ENCODE data around the gene BACH2.
A peak's percentile ranks its signal among the peaks of the same experiment; 100 is the strongest.

BACH2 gene

DNA sequence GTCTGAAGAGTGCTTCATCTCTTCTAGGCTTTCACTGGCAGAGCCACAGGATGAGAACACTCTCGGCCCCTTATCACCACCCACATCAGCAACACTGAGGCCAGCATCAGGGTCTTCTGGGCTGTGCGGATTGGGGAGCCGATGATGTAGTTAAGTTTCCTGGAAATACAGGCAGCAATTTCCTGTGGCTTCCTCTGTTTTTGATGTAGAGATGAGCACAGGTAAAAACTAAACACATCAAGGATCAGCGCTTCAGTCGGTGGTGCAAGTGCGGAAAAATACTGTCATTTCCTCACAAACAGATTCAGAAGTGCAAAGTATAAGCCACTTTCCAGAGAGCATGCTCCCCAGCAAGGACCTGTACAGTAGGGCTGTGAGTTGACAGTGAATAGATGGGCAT, 62.6 kb downstream of the BACH2 start:
- peaks cover 9% of the 10 kb centered on the region for H3K4me1 ChIP-seq (ENCODE audit: control insufficient read depth, insufficient read depth, low read length, poor library complexity, severe bottlenecking)
- H3K4me3 ChIP-seq (ENCODE audit: extremely low read depth, insufficient read depth, low read length, poor library complexity, severe bottlenecking), result no peak overlapping the region
- no peaks in the 10 kb centered on the region for H3K9me3 ChIP-seq (ENCODE audit: control insufficient read depth, low read length)
- no peak overlapping the region for H3K27ac ChIP-seq (ENCODE audit: low read depth, low read length, severe bottlenecking)
- H3K36me3 ChIP-seq (ENCODE audit: control insufficient read depth, insufficient read depth, low read length), result no peaks in the 10 kb centered on the region
- WGBS, 2 experiments (ENCODE audit: insufficient coverage in 2 of 2), result 88% methylated on average over 3 of the region's 6 CpGs; no CpG with 5 or more reads in 1 of the 2 experiments

DNA sequence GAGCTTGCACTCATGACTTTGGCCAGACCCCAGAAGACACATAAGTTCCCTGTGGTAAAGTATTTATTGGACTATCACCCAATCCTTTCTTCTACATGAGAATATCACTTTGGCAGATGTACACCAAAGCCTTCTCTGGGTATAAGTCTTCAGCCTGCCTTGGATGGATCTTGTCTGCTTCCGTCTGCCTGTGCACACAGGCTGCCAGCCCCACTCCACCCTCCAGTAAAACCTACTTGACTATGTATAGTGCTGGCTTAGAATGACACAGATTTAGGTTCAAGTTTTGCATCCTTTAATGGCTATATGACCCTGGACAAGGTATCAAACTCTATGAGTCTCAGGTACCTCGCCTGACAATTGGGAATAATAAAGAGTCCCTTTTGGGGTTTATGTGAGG, 63.4 kb downstream of the BACH2 start:
- WGBS, 2 experiments (ENCODE audit: insufficient coverage in 2 of 2), result 83 to 100% methylated on average over 1 of the region's 2 CpGs
- peaks cover 9% of the 10 kb centered on the region for H3K4me1 ChIP-seq (ENCODE audit: control insufficient read depth, insufficient read depth, low read length, poor library complexity, severe bottlenecking)
- H3K27ac ChIP-seq (ENCODE audit: low read depth, low read length, severe bottlenecking), result no peak overlapping the region

DNA sequence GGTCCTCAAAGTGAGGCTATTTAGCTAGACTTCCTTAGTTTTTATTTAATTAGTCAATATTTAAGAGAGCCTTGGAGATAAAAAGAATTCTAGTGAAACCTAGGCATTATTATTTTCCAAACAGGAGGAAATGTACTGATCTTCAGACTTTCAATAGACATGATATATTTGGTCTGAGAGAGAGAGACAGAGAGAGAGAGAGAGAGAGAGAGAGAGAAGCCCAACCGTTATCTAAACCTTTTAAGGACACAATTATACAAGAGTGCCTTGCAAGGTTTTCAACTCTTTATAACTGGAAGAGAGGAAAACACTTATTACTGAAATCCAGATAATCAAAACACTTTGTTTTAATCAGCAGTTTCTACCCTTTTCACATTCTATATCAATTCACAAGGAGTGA, 64.8 kb downstream of the BACH2 start:
- no CpG with 5 or more reads among the region's 1 CpG for WGBS, 2 experiments (ENCODE audit: insufficient coverage in 2 of 2)

More for the DNA sequence above, 63.4 kb downstream of the BACH2 start:
- Histone ChIP-seq H3K4me3 (ENCODE audit: extremely low read depth, insufficient read depth, low read length, poor library complexity, severe bottlenecking) (no peak overlapping the region), H3K9me3 (ENCODE audit: control insufficient read depth, low read length) (no peaks in the 10 kb centered on the region), H3K36me3 (ENCODE audit: control insufficient read depth, insufficient read depth, low read length) (no peaks in the 10 kb centered on the region)

DNA sequence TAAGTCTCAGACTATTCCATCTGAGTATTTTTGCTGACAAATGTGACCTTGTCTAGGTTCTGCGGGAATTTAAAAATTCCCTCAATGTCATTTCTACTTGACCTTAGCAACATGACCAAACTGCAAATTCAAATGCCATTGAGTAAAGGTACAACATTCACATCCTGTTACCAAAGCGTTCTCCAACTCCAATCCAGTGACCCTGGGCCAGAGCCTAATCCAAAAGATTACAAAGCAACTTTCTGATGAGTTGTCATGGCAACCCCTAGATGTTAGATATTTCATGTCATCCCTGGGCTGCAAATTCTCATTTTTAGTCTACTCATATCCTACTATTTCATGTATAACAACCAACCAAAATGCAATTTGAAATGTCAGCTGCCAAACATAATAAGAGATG, 65.3 kb downstream of the BACH2 start:
- no peaks in the 10 kb centered on the region for H3K9me3 ChIP-seq (ENCODE audit: control insufficient read depth, low read length)
- H3K36me3 ChIP-seq (ENCODE audit: control insufficient read depth, insufficient read depth, low read length), result no peaks in the 10 kb centered on the region
- H3K4me3 ChIP-seq (ENCODE audit: extremely low read depth, insufficient read depth, low read length, poor library complexity, severe bottlenecking), result no peak overlapping the region
- H3K27ac ChIP-seq (ENCODE audit: low read depth, low read length, severe bottlenecking), result no peak overlapping the region
- 79 to 95% methylated on average over 2 of the region's 2 CpGs for WGBS, 2 experiments (ENCODE audit: insufficient coverage in 2 of 2)
- H3K4me1 ChIP-seq (ENCODE audit: control insufficient read depth, insufficient read depth, low read length, poor library complexity, severe bottlenecking), result peaks cover 18% of the 10 kb centered on the region

More for the DNA sequence above, 64.8 kb downstream of the BACH2 start:
- Histone ChIP-seq H3K4me3 (ENCODE audit: extremely low read depth, insufficient read depth, low read length, poor library complexity, severe bottlenecking) (no peak overlapping the region), H3K36me3 (ENCODE audit: control insufficient read depth, insufficient read depth, low read length) (no peaks in the 10 kb centered on the region), H3K4me1 (ENCODE audit: control insufficient read depth, insufficient read depth, low read length, poor library complexity, severe bottlenecking) (peaks cover 14% of the 10 kb centered on the region), H3K9me3 (ENCODE audit: control insufficient read depth, low read length) (no peaks in the 10 kb centered on the region), H3K27ac (ENCODE audit: low read depth, low read length, severe bottlenecking) (no peak overlapping the region)

DNA sequence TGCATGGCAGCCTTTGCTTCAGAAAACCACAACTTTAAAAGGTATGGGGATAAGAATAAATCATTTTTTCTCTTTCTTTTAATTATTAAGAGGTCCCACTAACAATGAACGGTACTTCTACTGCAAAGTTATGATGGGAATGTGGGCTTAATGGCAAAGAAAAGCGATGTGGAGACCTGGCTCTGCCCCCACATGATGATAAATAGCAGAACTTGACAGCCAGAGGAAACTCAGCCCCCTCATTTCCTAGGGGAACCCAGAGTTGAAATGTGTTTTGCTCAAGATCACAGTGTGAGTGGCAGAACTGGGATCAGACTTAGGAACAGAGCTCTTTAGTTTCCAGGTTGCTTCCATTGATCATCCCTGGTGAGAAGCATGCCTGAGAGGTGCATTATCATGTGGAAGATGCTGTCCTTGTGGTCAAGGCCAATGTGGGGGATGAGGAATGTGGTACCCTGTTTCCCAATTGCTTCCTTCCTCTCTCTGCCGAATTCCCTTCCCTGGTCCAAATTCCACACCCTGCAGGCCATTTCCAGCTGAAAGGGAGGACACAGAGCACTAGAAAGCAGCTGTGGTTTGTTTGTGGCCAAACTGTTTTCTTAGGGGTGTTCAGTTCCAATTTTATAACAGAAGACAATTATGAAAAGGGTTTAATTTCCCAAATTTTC, 66.0 kb downstream of the BACH2 start:
- H3K4me1 ChIP-seq (ENCODE audit: control insufficient read depth, insufficient read depth, low read length, poor library complexity, severe bottlenecking), result peaks cover 24% of the 10 kb centered on the region
- H3K36me3 ChIP-seq (ENCODE audit: control insufficient read depth, insufficient read depth, low read length), result no peaks in the 10 kb centered on the region
- H3K4me3 ChIP-seq (ENCODE audit: extremely low read depth, insufficient read depth, low read length, poor library complexity, severe bottlenecking), result no peak overlapping the region
- peak overlapping the region; percentile 55 for H3K27ac ChIP-seq (ENCODE audit: low read depth, low read length, severe bottlenecking)
- WGBS, 2 experiments (ENCODE audit: insufficient coverage in 2 of 2), result no CpG with 5 or more reads among the region's 3 CpGs
- H3K9me3 ChIP-seq (ENCODE audit: control insufficient read depth, low read length), result no peaks in the 10 kb centered on the region

DNA sequence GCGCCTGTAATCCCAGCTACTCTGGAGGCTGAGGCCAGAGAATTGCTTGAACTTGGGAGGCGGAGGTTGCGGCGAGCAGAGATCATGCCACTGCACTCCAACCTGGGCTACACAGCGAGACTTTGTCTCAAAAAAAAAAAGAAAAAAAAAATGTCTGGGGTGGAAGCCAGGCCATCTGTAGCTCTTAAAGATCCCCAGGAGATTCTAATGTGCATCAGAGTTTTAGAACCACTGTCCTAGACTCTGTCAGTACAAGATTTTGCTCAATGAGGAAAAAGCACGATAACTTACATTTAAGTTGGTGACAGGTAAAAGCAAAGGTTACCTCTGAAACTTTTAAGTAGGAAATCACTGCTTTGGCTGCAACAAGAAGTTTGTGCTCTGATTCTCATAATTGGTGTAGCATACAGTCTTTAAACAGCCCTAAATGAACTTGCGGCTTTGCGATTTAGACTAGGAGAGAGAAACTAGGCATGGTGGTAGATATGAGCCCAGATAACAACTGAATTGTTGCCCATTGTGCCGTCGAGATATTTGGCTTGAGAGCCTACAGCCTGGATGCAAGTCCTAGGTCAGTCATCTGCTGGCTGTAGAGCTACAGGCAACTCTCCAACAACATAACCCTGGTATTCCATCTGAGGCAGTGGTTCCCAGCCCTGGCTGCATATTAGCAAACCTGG, 67.2 kb downstream of the BACH2 start:
- Histone ChIP-seq H3K36me3 (ENCODE audit: control insufficient read depth, insufficient read depth, low read length) (no peaks in the 10 kb centered on the region), H3K27ac (ENCODE audit: low read depth, low read length, severe bottlenecking) (no peak overlapping the region), H3K9me3 (ENCODE audit: control insufficient read depth, low read length) (no peaks in the 10 kb centered on the region), H3K4me1 (ENCODE audit: control insufficient read depth, insufficient read depth, low read length, poor library complexity, severe bottlenecking) (peaks cover 24% of the 10 kb centered on the region), H3K4me3 (ENCODE audit: extremely low read depth, insufficient read depth, low read length, poor library complexity, severe bottlenecking) (no peak overlapping the region)
- 91 to 96% methylated on average over 7 to 10 of the region's 10 CpGs for WGBS, 2 experiments (ENCODE audit: insufficient coverage in 2 of 2)

DNA sequence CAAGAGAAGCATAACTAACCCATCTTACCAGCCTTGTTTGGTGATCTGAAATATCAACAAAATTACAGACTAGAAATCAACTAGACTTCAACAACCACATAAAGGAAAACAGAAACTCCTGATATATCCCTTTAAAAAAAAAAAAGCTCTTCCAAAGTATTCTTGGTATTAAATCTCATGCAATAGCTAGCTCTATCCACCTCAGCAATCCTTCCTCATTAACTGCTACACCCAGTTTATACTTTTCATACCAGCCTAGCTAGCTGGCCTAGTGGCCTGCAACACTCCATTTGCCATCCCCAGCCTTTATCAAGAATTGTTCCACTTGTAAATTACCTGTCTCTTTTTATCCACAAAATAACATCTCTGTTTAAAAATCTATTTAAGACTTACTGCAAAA, 69.0 kb downstream of the BACH2 start:
- Histone ChIP-seq H3K36me3 (ENCODE audit: control insufficient read depth, insufficient read depth, low read length) (no peaks in the 10 kb centered on the region), H3K4me3 (ENCODE audit: extremely low read depth, insufficient read depth, low read length, poor library complexity, severe bottlenecking) (no peak overlapping the region), H3K9me3 (ENCODE audit: control insufficient read depth, low read length) (peaks cover 17% of the 10 kb centered on the region), H3K4me1 (ENCODE audit: control insufficient read depth, insufficient read depth, low read length, poor library complexity, severe bottlenecking) (peaks cover 24% of the 10 kb centered on the region), H3K27ac (ENCODE audit: low read depth, low read length, severe bottlenecking) (peak overlapping the region; percentile 85)

DNA sequence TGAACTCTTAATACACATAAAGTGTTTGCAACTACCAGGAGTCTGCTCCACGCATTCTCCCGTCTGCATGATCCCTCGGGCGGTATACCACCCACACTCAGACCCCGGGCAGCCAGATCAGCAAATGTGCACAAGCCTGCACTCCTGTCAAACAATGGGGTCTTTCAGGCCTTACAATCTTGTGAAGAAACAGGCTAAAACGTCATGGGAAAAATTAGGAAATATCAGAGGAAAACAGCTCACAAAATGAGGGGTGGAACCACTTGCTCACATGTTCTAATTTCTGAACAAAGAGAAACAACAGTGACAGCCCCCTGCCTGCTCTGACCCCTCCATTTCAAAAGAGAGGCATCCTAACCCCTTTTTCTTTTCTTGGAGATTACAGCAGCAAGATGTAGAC, 69.4 kb downstream of the BACH2 start:
- H3K4me1 ChIP-seq (ENCODE audit: control insufficient read depth, insufficient read depth, low read length, poor library complexity, severe bottlenecking), result peaks cover 24% of the 10 kb centered on the region
- 60 to 76% methylated on average over 5 of the region's 6 CpGs for WGBS, 2 experiments (ENCODE audit: insufficient coverage in 2 of 2)
- H3K4me3 ChIP-seq (ENCODE audit: extremely low read depth, insufficient read depth, low read length, poor library complexity, severe bottlenecking), result no peak overlapping the region
- H3K27ac ChIP-seq (ENCODE audit: low read depth, low read length, severe bottlenecking), result peak overlapping the region; percentile 85
- peaks cover 21% of the 10 kb centered on the region for H3K9me3 ChIP-seq (ENCODE audit: control insufficient read depth, low read length)
- H3K36me3 ChIP-seq (ENCODE audit: control insufficient read depth, insufficient read depth, low read length), result no peaks in the 10 kb centered on the region

DNA sequence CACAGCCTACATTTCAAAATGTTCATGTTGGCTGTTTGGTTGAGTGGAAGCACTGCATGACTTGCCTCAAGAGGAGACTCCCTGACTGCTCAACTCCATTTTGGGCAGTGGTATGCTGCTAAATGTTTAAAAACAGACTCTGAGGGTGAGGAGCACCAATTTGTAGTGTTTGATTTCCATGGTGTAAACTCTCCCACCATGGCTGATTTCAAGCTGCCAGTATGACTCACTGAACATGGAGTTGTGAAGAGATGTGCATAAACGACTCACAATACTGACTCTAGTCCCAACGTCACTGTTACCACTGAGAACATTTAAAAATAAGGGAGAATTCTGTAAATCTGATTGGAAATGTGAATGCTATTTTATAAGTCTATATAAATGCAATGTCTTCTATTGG, 70.4 kb downstream of the BACH2 start:
- Histone ChIP-seq H3K9me3 (ENCODE audit: control insufficient read depth, low read length) (peaks cover 21% of the 10 kb centered on the region), H3K4me1 (ENCODE audit: control insufficient read depth, insufficient read depth, low read length, poor library complexity, severe bottlenecking) (peaks cover 21% of the 10 kb centered on the region), H3K4me3 (ENCODE audit: extremely low read depth, insufficient read depth, low read length, poor library complexity, severe bottlenecking) (no peak overlapping the region), H3K36me3 (ENCODE audit: control insufficient read depth, insufficient read depth, low read length) (no peaks in the 10 kb centered on the region), H3K27ac (ENCODE audit: low read depth, low read length, severe bottlenecking) (no peak overlapping the region)
- WGBS, 2 experiments (ENCODE audit: insufficient coverage in 2 of 2), result no CpG with 5 or more reads among the region's 2 CpGs

DNA sequence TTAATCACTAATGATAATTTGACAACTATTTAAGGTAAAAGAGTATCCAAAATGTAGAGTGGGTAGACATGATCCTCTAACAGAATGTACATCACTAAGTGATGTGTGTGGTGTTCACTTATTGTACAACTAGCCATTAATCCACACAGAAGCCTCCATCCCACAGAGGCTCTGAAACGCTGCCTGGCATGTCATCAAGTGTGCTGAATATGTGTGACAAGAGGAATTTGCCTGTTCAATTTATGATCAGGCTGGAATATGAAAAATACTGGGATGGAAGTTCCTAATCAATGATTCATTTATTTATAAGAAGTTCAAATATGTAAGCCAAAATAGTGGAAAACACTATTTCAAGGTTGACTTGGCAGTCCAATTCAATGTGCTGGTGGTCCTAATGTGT, 72.4 kb downstream of the BACH2 start:
- Histone ChIP-seq H3K4me3 (ENCODE audit: extremely low read depth, insufficient read depth, low read length, poor library complexity, severe bottlenecking) (no peak overlapping the region), H3K9me3 (ENCODE audit: control insufficient read depth, low read length) (peaks cover 21% of the 10 kb centered on the region), H3K36me3 (ENCODE audit: control insufficient read depth, insufficient read depth, low read length) (no peaks in the 10 kb centered on the region), H3K4me1 (ENCODE audit: control insufficient read depth, insufficient read depth, low read length, poor library complexity, severe bottlenecking) (peaks cover 30% of the 10 kb centered on the region), H3K27ac (ENCODE audit: low read depth, low read length, severe bottlenecking) (no peak overlapping the region)
- no CpG with 5 or more reads among the region's 1 CpG for WGBS, 2 experiments (ENCODE audit: insufficient coverage in 2 of 2)

DNA sequence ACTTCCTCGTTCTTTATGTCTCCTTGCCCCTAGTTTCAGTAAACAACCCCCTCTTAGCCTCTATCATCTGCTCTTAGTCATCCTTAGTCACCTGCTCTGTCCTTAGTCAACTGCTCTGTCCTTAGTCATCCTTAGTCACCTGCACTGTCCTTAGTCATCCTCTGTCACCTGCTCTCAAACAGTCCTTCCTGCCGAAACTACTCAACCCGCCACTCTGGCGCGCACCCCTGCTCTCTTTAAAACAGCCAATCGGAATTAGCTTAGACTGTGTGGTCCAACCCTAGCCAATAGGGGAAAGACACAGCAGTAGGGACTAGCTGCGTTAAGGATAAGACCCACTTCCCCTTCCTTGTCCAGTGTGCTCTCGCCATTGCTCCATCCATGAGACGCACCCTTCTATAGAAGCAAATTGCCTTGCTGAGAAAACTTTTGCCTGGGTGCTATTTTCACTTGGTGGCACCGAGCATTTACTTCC, 73.9 kb downstream of the BACH2 start:
- no peak overlapping the region for H3K27ac ChIP-seq (ENCODE audit: low read depth, low read length, severe bottlenecking)
- H3K9me3 ChIP-seq (ENCODE audit: control insufficient read depth, low read length), result peaks cover 21% of the 10 kb centered on the region
- no peaks in the 10 kb centered on the region for H3K36me3 ChIP-seq (ENCODE audit: control insufficient read depth, insufficient read depth, low read length)
- 93 to 98% methylated on average over 10 of the region's 10 CpGs for WGBS, 2 experiments (ENCODE audit: insufficient coverage in 2 of 2)
- no peak overlapping the region for H3K4me3 ChIP-seq (ENCODE audit: extremely low read depth, insufficient read depth, low read length, poor library complexity, severe bottlenecking)
- peaks cover 39% of the 10 kb centered on the region for H3K4me1 ChIP-seq (ENCODE audit: control insufficient read depth, insufficient read depth, low read length, poor library complexity, severe bottlenecking)

Data from mesodermal cell (in vitro differentiated cells).